Measurements from ENCODE around the gene DOCK3.

DOCK3 gene

DNA sequence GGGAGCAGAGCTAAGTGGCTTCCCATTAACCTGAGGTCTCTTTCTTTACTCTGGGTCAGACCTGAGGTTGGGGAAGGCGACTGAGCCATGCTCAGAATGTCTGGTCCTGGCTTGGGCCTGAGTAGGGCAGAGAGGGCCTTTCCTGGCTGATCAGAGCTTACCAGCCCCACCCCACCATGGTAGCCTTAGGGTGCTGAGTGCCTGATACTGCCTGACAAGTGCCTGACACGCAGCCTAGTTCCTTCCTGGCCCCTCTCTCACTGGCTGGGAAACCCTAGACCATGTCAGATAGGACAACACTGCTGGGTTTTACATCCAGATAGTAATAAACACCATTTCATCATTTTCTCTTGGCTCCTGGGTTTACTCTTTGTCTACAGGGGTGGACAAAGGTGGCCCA, 25.8 kb upstream of the DOCK3 start:
- Histone ChIP-seq H3K9me3 (no peaks in the 10 kb centered on the region), H3K27me3 (no peaks in the 10 kb centered on the region), H3K4me3 (no peak overlapping the region), H3K4me1 (peaks cover 0 to 31% (median 19%) of the 10 kb centered on the region in 4 donors), H3K27ac (peak overlapping the region in 1 of 2 donors; percentile 22), H3K36me3 (peaks cover 0 to 43% (median 18%) of the 10 kb centered on the region in 3 donors)
- intact Hi-C loops (cut with DNase I; ENCODE audit: low total_unique reads) = loop anchor here (5.0 kb wide), 1 partner anchor 137 kb away; no protein-coding TSS in a partner anchor
- TF ChIP-seq, protein P1, sequence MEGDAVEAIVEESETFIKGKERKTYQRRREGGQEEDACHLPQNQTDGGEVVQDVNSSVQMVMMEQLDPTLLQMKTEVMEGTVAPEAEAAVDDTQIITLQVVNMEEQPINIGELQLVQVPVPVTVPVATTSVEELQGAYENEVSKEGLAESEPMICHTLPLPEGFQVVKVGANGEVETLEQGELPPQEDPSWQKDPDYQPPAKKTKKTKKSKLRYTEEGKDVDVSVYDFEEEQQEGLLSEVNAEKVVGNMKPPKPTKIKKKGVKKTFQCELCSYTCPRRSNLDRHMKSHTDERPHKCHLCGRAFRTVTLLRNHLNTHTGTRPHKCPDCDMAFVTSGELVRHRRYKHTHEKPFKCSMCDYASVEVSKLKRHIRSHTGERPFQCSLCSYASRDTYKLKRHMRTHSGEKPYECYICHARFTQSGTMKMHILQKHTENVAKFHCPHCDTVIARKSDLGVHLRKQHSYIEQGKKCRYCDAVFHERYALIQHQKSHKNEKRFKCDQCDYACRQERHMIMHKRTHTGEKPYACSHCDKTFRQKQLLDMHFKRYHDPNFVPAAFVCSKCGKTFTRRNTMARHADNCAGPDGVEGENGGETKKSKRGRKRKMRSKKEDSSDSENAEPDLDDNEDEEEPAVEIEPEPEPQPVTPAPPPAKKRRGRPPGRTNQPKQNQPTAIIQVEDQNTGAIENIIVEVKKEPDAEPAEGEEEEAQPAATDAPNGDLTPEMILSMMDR (IDR thresholded peaks at IDR 0.05) = no peak
- DNase-seq = no peak

DNA sequence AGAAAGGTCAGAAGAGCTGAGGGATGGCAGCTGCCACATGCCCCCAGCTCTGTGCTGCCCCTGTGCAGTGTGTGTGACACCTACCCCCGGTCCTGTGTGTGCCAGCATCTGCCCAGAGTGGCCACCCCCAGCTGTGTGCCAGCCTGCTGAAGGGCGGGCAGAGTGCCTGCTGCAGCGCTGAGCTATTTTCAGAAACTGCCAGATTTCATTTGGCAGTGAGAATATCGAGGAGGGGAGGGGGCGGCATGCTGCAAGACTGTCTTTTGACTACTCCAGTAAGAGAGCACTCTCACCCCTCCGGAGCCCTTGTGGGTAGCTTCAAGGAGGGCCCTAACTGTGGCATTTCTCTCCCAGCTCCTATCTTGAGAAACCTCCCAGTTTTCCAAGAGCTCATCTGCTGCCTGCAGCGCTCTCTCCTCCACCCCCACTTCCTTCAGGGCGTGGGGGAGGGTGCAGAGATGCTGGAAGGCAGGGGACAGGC, 25.2 kb upstream of the DOCK3 start:
- Histone ChIP-seq H3K4me3 (no peak overlapping the region), H3K4me1 (peaks cover 0 to 26% (median 14%) of the 10 kb centered on the region in 4 donors), H3K27me3 (no peaks in the 10 kb centered on the region), H3K27ac (no peak overlapping the region), H3K9me3 (no peaks in the 10 kb centered on the region), H3K36me3 (peaks cover 0 to 38% (median 18%) of the 10 kb centered on the region in 3 donors)
- TF ChIP-seq, protein P1 (IDR thresholded peaks at IDR 0.05) = no peak
- DNase-seq = no peak
- intact Hi-C loops (cut with DNase I; ENCODE audit: low total_unique reads) = loop anchor here (5.0 kb wide), 1 partner anchor 137 kb away; no protein-coding TSS in a partner anchor

DNA sequence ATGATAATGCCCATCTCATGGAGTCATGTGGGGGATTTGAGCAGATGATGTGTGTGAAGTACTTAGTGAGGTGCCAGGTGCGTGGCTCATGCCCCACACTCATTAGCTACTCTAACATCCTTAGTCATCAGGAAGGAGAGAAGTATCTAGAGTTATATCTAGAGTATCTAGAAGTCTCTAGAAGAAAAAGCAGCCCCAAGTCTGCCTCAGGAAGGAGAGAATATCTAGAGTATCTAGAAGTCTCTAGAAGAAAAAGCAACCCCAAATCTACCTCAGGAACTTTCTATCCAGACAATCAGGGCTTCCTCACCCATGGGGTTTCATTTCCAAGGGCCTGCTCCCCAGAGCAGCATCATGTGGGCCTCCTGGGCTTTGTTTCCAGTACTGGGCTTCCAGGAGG, 24.7 kb upstream of the DOCK3 start:
- Histone ChIP-seq H3K27me3 (no peaks in the 10 kb centered on the region), H3K9me3 (no peaks in the 10 kb centered on the region), H3K27ac (no peak overlapping the region), H3K4me1 (peaks cover 0 to 20% (median 10%) of the 10 kb centered on the region in 4 donors), H3K4me3 (no peak overlapping the region), H3K36me3 (peaks cover 0 to 33% (median 18%) of the 10 kb centered on the region in 3 donors)
- TF ChIP-seq, protein P1 (IDR thresholded peaks at IDR 0.05) = no peak
- DNase-seq = no peak
- intact Hi-C loops (cut with DNase I; ENCODE audit: low total_unique reads) = no loop called here

DNA sequence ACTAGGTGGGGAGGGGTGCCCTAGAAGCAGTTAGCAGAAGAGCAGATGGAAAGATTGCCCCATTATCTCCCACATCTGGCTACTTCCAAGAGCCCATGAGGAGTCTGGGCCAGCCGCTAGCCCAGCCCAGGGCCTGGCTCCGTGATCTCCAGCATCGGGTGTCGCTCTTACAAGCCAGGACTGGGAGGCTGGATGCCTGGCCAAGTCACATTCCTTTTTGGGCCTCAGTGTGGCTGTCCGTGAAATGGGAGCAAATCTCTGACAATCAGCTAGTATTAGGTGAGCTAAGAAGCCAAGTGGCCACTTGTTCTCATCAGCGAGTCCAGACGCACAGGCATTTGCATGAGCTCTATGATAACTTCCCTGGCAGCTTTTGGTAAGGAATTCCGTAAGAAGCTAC, 23.3 kb upstream of the DOCK3 start:
- Histone ChIP-seq H3K27ac (no peak overlapping the region), H3K4me1 (peaks cover 0 to 18% (median 8%) of the 10 kb centered on the region in 4 donors), H3K36me3 (peaks cover 0 to 18% (median 18%) of the 10 kb centered on the region in 3 donors), H3K9me3 (no peaks in the 10 kb centered on the region), H3K27me3 (no peaks in the 10 kb centered on the region), H3K4me3 (no peak overlapping the region)
- DNase-seq = no peak
- TF ChIP-seq, protein P1 (IDR thresholded peaks at IDR 0.05) = no peak
- intact Hi-C loops (cut with DNase I; ENCODE audit: low total_unique reads) = no loop called here

DNA sequence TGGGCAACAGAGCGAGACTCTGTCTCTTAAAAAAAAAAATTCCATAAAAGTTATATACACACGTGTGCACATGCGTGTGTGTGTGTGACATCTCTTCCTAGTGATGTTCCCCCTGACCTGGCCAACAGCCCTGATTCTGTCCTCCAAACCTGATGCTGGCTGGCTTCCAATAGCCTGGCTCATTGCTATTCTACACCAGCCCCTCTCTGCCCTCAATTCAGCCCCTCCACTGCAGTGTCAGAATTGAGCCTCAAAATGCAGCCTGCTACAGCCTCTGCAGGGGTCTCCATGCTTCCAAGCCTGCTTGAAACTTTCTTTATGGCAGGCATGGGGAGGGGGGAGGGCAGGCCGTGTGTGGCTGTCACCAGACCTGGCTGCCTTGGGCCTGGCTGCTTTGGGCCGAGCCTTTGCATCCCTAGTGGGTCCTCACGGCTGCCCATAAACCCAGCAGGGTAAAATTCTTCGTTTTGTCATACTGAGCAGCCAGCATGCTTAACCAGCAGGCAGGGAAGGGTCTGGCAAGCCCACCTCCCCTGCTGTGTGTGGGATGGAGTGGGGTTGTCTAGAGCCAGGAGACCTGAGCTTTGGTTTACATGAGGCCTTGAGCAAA, 22.7 kb upstream of the DOCK3 start:
- no peaks in the 10 kb centered on the region for H3K27me3 ChIP-seq
- DNase-seq = no peak
- TF ChIP-seq, protein P1 (IDR thresholded peaks at IDR 0.05) = no peak
- H3K36me3 ChIP-seq = peaks cover 0 to 13% (median 12%) of the 10 kb centered on the region in 3 donors
- no peak overlapping the region for H3K27ac ChIP-seq
- intact Hi-C loops (cut with DNase I; ENCODE audit: low total_unique reads) = no loop called here
- H3K4me3 ChIP-seq = no peak overlapping the region
- H3K4me1 ChIP-seq = peaks cover 0 to 18% (median 8%) of the 10 kb centered on the region in 4 donors
- H3K9me3 ChIP-seq = no peaks in the 10 kb centered on the region

Measured in tibial artery (tissue), 4 donors.